Stimulated activated CD8-positive, alpha-beta memory T cell treated with anti-CD3 and anti-CD28 coated beads, Interleukin-15, amount 100 ng/mL, for 1 hour (primary cell): ENCODE measurements around the gene SPARCL1.
"Not testable (repeated sequence)": the region's sequence is repeated elsewhere in the genome, so short reads cannot be mapped to it uniquely, and the experiment has no call there.

Experiments
- DNase-seq: peaks from one replicate; pipeline ENCODE4 v3.0.0-alpha.2; 2020; ENCODE audit warnings: low read depth

Gene SPARCL1

DNA sequence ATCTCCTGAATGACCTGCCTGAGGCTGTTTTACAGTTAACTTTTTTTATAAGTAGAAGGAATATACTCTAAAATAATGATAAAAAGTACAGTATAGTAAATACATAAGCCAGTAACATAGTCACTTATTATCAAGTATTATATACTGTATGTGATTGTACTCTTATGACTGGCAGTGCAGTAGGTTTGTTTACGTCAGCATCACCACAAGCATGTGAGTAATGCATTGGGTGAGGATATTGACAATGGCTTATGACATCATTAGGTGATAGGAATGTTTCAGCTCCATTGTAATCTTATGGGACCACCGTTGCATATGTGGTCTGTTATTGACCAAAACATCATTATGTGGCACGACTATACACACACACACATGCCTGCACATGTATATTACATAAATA, 86.3 kb downstream of the SPARCL1 start:
- no peak for DNase-seq

DNA sequence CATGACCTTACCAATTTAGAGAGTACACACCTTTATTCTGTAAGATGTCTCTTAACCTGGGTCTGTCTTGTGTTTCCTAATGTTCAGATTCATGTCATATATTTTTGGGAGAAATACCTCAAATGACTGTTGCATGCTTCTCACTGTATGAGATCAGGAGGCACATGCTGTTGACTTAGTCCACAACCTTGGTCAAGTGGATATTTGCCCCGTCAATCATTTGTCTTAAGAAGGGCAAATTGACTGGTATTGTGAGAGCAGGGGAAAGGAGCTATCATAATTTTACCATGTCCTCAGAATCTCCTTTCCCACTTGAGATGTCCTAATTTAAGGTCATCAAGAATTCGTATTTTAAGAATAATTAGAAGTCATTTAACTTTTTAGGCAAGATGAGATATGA, 95.8 kb downstream of the SPARCL1 start:
- no peak for DNase-seq

DNA sequence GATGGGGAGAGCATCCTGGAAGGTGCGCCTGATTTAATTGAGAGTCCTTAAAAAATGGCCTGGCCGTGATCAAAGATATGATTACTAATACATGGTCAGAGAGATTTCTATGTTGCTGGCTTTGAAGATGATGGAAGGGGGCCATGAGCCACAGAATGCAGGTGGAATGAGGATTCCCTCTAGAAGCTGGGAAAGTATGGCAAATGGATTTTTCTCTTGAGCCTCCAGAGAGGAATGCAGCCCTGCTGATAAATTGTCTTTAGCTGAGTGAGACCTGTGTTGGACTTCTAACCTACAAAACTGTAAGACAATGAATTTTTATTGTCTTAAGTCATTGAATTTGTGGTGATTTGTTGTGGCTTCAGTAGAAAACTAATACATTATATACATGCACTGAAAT, 99.1 kb downstream of the SPARCL1 start:
- no peak for DNase-seq

GRCh38 chr4:87428979-87429378, 100.2 kb downstream of the SPARCL1 start:
- no peak for DNase-seq

GRCh38 chr4:87427518-87427868, 101.7 kb downstream of the SPARCL1 start:
- no peak for DNase-seq

GRCh38 chr4:87426865-87427517, 102.2 kb downstream of the SPARCL1 start:
- no peak for DNase-seq

DNA sequence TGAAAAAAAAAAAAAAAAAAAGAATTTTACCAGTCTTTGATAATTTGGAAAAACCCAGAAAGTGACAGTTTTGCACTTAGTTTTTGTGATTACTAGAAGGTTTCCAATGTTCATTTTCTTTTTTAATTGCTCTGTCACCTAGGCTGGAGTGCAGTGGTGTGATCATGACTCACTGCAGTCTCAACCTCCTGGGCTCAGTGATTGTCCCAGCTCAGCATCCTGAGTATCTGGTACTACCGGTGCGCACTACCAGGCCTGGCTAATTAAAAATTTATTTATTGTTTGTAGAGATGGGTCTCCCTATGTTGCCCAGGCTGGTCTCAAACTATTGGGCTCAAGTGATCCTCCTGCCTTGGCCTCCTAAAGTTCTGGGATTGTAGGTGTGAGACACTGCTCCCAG, 103.5 kb downstream of the SPARCL1 start:
- no peak for DNase-seq

- DNase-seq: not testable (repeated sequence)
Observed at GRCh38 chr4:87424099-87424543, 105.1 kb downstream of the SPARCL1 start.
